Ascending aorta (tissue), 2 donors: ENCODE results near the gene ARID2. TPM values are rescaled to one million over a fixed set of nuclear protein-coding genes. Genes with fewer than 3 reads are reported as not detected.

Source experiments
- DNase-seq, 2 donors: peaks; one replicate each; pipeline ENCODE4 v3.0.0-alpha.2; 2019; ENCODE audit warnings: low spot score in 2 of 2
- H3K27ac ChIP-seq, 2 donors: fragments of 200-600 bp; sonication (generic); one replicate each; pipeline ENCODE4 v1.5.1; 2016 to 2017; ENCODE audit warnings: mild to moderate bottlenecking in 1 of 2
- H3K27me3 ChIP-seq: fragments of 200-600 bp; sonication (generic); one replicate; pipeline ENCODE4 v1.5.1; 2017
- H3K36me3 ChIP-seq, 2 donors: fragments of 200-600 bp; sonication (generic); one replicate each; pipeline ENCODE4 v1.5.1; 2016
- H3K4me1 ChIP-seq, 2 donors: fragments of 200-600 bp; sonication (generic); one replicate each; pipeline ENCODE4 v1.5.1; 2016 to 2017; ENCODE audit warnings: mild to moderate bottlenecking in 1 of 2
- H3K4me3 ChIP-seq, 2 donors: fragments of 200-600 bp; sonication (generic); one replicate each; pipeline ENCODE4 v1.5.1; 2016 to 2017; ENCODE audit warnings: mild to moderate bottlenecking in 1 of 2
- H3K9me3 ChIP-seq, 2 donors: fragments of 200-600 bp; sonication (generic); one replicate each; pipeline ENCODE4 v1.5.1; 2016
- intact Hi-C: fragments of 100-400 bp; cut with DNase I; formaldehyde crosslinking; loops from one replicate; pipeline ENCODE4 v1.15.1; 2023
- total RNA-seq: library from RNA; depleted of rRNA; stranded (reverse); fragments of >200 nt; gene quantifications from one replicate; pipeline ENCODE4 v1.1.0, GENCODE V29; 2016
- TF ChIP-seq, protein P1 (sequence below), 3 experiments: fragments of 200-600 bp in 2 of 3; fragments of 450-650 bp in 1 of 3; sonication (generic) in 2 of 3; IDR thresholded peaks; one replicate each; pipeline ENCODE4 v1.5.1; 2016 to 2019; ENCODE audit warnings: antibody characterized with exemption in 3 of 3, mild to moderate bottlenecking in 1 of 3, moderate library complexity in 1 of 3

The ARID2 gene
- total RNA-seq, 1 donor from 2014 or later: 18.4 TPM

- TF ChIP-seq, protein P1, sequence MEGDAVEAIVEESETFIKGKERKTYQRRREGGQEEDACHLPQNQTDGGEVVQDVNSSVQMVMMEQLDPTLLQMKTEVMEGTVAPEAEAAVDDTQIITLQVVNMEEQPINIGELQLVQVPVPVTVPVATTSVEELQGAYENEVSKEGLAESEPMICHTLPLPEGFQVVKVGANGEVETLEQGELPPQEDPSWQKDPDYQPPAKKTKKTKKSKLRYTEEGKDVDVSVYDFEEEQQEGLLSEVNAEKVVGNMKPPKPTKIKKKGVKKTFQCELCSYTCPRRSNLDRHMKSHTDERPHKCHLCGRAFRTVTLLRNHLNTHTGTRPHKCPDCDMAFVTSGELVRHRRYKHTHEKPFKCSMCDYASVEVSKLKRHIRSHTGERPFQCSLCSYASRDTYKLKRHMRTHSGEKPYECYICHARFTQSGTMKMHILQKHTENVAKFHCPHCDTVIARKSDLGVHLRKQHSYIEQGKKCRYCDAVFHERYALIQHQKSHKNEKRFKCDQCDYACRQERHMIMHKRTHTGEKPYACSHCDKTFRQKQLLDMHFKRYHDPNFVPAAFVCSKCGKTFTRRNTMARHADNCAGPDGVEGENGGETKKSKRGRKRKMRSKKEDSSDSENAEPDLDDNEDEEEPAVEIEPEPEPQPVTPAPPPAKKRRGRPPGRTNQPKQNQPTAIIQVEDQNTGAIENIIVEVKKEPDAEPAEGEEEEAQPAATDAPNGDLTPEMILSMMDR (IDR thresholded peaks at IDR 0.05): no peak
- H3K36me3 ChIP-seq: peaks cover 14 to 38% of the 10 kb centered on the region in 2 donors
Observed at GRCh38 chr12:45948546-45948945, 219.0 kb downstream of the ARID2 start.

More at GRCh38 chr12:45948546-45948945, 219.0 kb downstream of the ARID2 start:
- H3K27ac ChIP-seq: no peak overlapping the region
- no peaks in the 10 kb centered on the region for H3K9me3 ChIP-seq
- no peaks in the 10 kb centered on the region for H3K27me3 ChIP-seq
- H3K4me3 ChIP-seq: no peak overlapping the region
- no peak for DNase-seq
- H3K4me1 ChIP-seq: no peaks in the 10 kb centered on the region
- intact Hi-C loops: no loop called here
